SK-N-SH (cell line): Measurements from ENCODE around the gene TMEM209.
"Not testable (repeated sequence)": the region's sequence is repeated elsewhere in the genome, so short reads cannot be mapped to it uniquely, and the experiment has no call there.

ENCODE experiments used
- CHD2 ChIP-seq: fragments of 150-350 bp; IDR thresholded peaks from 2 replicates; pipeline ENCODE4 v1.6.1; 2018; ENCODE audit warnings: low read length; ENCODE audit not compliant: partially characterized antibody
- EP300 ChIP-seq, 2 experiments: IDR thresholded peaks; 2 replicates each; pipeline versions ENCODE4 v1.4.0 to v1.6.1; 2012; ENCODE audit warnings: borderline replicate concordance in 1 of 2, low read depth in 1 of 2, low read length in 1 of 2
- EZH2phosphoT487 ChIP-seq: fragments of 200-600 bp; sonication (generic); IDR thresholded peaks from 2 replicates; pipeline ENCODE4 v1.6.1; 2017; ENCODE audit warnings: low read depth, mixed run types, mild to moderate bottlenecking, antibody characterized with exemption, moderate library complexity, borderline replicate concordance
- GATA2 ChIP-seq: sonication (generic); formaldehyde crosslinking; IDR thresholded peaks from 2 replicates; pipeline ENCODE4 v1.5.0; 2020; ENCODE audit warnings: mild to moderate bottlenecking, missing genetic modification reagents
- MXI1 ChIP-seq: IDR thresholded peaks from 2 replicates; pipeline ENCODE4 v1.6.1; 2012; ENCODE audit warnings: mild to moderate bottlenecking, low read depth, low read length, improper control_type of control experiment
- NFIC ChIP-seq: IDR thresholded peaks from 2 replicates; pipeline ENCODE4 v1.4.0; 2012; ENCODE audit warnings: borderline replicate concordance
- POLR2AphosphoS5 ChIP-seq: IDR thresholded peaks from 2 replicates; pipeline ENCODE4 v1.6.1; 2012; ENCODE audit warnings: low read depth, low read length
- RAD21 ChIP-seq: IDR thresholded peaks from 2 replicates; pipeline ENCODE4 v1.6.1; 2012; ENCODE audit warnings: mild to moderate bottlenecking, low read length
- SMC3 ChIP-seq: IDR thresholded peaks from 2 replicates; pipeline ENCODE4 v1.6.1; 2012; ENCODE audit warnings: low read depth, low read length, improper control_type of control experiment
- TAF1 ChIP-seq: IDR thresholded peaks from 2 replicates; pipeline ENCODE4 v1.6.1; 2012; ENCODE audit warnings: low read depth, mild to moderate bottlenecking, low read length, moderate library complexity, borderline replicate concordance
- TEAD4 ChIP-seq: IDR thresholded peaks from 2 replicates; pipeline ENCODE4 v1.4.0; 2012; ENCODE audit warnings: mild to moderate bottlenecking, borderline replicate concordance; ENCODE audit not compliant: insufficient read depth
- TF ChIP-seq, protein P1 (sequence below): fragments of 200-600 bp; sonication (generic); IDR thresholded peaks from 2 replicates; pipeline ENCODE4 v1.6.1; 2017; ENCODE audit warnings: antibody characterized with exemption, mild to moderate bottlenecking, moderate library complexity
- TF ChIP-seq, protein P2 (sequence below): IDR thresholded peaks from 2 replicates; pipeline ENCODE4 v1.4.0; 2012; ENCODE audit warnings: low read depth
- TF ChIP-seq, protein P3 (sequence below): IDR thresholded peaks from 2 replicates; pipeline ENCODE4 v1.4.0; 2012; ENCODE audit warnings: low read depth, borderline replicate concordance

DNA sequence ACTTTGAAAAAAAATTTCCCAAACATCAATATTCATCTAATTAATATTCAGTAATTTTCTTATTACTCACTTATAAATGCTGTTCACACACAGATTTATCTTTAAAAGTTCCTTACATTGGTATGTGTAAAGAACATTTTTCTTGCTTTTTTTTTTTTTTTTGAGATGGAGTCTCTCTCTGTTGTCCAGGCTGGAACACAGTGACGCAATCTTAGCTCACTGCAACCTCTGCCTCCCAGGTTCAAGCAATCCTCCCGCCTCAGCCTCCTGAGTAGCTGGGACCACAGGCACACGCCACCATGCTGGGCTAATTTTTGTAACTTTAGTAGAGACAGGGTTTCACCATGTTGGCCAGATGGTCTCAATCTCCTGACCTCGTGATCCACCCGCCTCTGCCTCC is 20.9 kb downstream of the TMEM209 start:
- not testable (repeated sequence) for TF ChIP-seq RAD21; EZH2phosphoT487; CHD2; GATA2; TAF1; EP300 (IDR thresholded peaks at IDR 0.05; ENCODE audit: borderline replicate concordance in 1 of 2, low read depth in 1 of 2, low read length in 1 of 2); POLR2AphosphoS5; TEAD4; NFIC; MXI1; SMC3
- TF ChIP-seq, protein P1, sequence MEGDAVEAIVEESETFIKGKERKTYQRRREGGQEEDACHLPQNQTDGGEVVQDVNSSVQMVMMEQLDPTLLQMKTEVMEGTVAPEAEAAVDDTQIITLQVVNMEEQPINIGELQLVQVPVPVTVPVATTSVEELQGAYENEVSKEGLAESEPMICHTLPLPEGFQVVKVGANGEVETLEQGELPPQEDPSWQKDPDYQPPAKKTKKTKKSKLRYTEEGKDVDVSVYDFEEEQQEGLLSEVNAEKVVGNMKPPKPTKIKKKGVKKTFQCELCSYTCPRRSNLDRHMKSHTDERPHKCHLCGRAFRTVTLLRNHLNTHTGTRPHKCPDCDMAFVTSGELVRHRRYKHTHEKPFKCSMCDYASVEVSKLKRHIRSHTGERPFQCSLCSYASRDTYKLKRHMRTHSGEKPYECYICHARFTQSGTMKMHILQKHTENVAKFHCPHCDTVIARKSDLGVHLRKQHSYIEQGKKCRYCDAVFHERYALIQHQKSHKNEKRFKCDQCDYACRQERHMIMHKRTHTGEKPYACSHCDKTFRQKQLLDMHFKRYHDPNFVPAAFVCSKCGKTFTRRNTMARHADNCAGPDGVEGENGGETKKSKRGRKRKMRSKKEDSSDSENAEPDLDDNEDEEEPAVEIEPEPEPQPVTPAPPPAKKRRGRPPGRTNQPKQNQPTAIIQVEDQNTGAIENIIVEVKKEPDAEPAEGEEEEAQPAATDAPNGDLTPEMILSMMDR: not testable (repeated sequence)
- TF ChIP-seq, protein P2, sequence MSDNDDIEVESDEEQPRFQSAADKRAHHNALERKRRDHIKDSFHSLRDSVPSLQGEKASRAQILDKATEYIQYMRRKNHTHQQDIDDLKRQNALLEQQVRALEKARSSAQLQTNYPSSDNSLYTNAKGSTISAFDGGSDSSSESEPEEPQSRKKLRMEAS: not testable (repeated sequence)
- TF ChIP-seq, protein P3, sequence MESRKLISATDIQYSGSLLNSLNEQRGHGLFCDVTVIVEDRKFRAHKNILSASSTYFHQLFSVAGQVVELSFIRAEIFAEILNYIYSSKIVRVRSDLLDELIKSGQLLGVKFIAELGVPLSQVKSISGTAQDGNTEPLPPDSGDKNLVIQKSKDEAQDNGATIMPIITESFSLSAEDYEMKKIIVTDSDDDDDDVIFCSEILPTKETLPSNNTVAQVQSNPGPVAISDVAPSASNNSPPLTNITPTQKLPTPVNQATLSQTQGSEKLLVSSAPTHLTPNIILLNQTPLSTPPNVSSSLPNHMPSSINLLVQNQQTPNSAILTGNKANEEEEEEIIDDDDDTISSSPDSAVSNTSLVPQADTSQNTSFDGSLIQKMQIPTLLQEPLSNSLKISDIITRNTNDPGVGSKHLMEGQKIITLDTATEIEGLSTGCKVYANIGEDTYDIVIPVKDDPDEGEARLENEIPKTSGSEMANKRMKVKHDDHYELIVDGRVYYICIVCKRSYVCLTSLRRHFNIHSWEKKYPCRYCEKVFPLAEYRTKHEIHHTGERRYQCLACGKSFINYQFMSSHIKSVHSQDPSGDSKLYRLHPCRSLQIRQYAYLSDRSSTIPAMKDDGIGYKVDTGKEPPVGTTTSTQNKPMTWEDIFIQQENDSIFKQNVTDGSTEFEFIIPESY: not testable (repeated sequence)
